Breast epithelium (tissue), 3 donors: ENCODE measurements around the gene ALDH18A1.

Experiments
- CTCF ChIP-seq, 3 donors: fragments of 450-650 bp; IDR thresholded peaks; one replicate each; pipeline ENCODE4 v1.5.1; 2016 to 2017; ENCODE audit warnings: antibody characterized with exemption in 3 of 3, mild to moderate bottlenecking in 3 of 3, moderate library complexity in 3 of 3
- POLR2A ChIP-seq: fragments of 450-650 bp; IDR thresholded peaks from one replicate; pipeline ENCODE4 v1.6.1; 2016; ENCODE audit warnings: antibody characterized with exemption, mild to moderate bottlenecking, moderate library complexity
- POLR2AphosphoS5 ChIP-seq, 3 donors: sonication (generic); formaldehyde crosslinking; IDR thresholded peaks; one replicate each; pipeline ENCODE4 v1.6.1; 2017; ENCODE audit warnings: antibody characterized with exemption in 3 of 3

GRCh38 chr10:95600158-95600557, 56.4 kb downstream of the ALDH18A1 start:
- TF ChIP-seq CTCF (IDR thresholded peaks at IDR 0.05) (no peak), POLR2AphosphoS5 (IDR thresholded peaks at IDR 0.05) (no peak), POLR2A (no peak)
